Kidney (tissue), 22 donors: ENCODE measurements around the gene AK2. TPM values are rescaled to one million over a fixed set of nuclear protein-coding genes. Genes with fewer than 3 reads are reported as not detected.

Experiments
- DNase-seq, 5 donors: peaks; one replicate each; pipeline ENCODE4 v3.0.0-alpha.2; 2013 to 2020
- FAIRE-seq: peaks from 2 replicates; lab custom pipeline; 2012; peaks lifted over from hg19 to GRCh38; lab: Jason Lieb, UNC
- H3K27ac ChIP-seq, 2 donors: one replicate each; pipeline ENCODE4 v1.7.0; 2013; ENCODE audit warnings: low read depth in 2 of 2, low read length in 2 of 2, inconsistent platforms in 1 of 2
- H3K27me3 ChIP-seq: one replicate; pipeline ENCODE4 v1.7.1; 2013; ENCODE audit warnings: low read length, inconsistent platforms; ENCODE audit not compliant: control insufficient read depth, insufficient read depth
- H3K36me3 ChIP-seq, 3 donors: one replicate each; pipeline versions ENCODE4 v1.7.0 to v1.7.1; 2013; ENCODE audit warnings: low read length in 3 of 3, control low read depth in 1 of 3, inconsistent platforms in 1 of 3; ENCODE audit not compliant: insufficient read depth in 3 of 3, control insufficient read depth in 2 of 3
- H3K4me1 ChIP-seq, 3 donors: one replicate each; pipeline versions ENCODE4 v1.7.0 to v1.7.1; 2013; ENCODE audit warnings: low read length in 3 of 3, inconsistent platforms in 1 of 3, low read depth in 1 of 3; ENCODE audit not compliant: control insufficient read depth in 2 of 3, insufficient read depth in 2 of 3
- H3K4me3 ChIP-seq, 3 donors: one replicate each; pipeline versions ENCODE4 v1.7.0 to v1.8.1; 2013; ENCODE audit warnings: low read length in 3 of 3, control low read depth in 1 of 3, inconsistent platforms in 1 of 3
- H3K9ac ChIP-seq, 3 donors: one replicate each; pipeline versions ENCODE4 v1.7.0 to v1.7.1; 2013; ENCODE audit warnings: low read length in 3 of 3, control low read depth in 1 of 3, inconsistent platforms in 1 of 3
- H3K9me3 ChIP-seq, 3 donors: one replicate each; pipeline versions ENCODE4 v1.7.0 to v1.7.1; 2013; ENCODE audit warnings: low read length in 3 of 3, control low read depth in 1 of 3, inconsistent platforms in 1 of 3; ENCODE audit not compliant: control insufficient read depth in 2 of 3, insufficient read depth in 1 of 3
- intact Hi-C: fragments of 100-400 bp; cut with DNase I; formaldehyde crosslinking; loops from one replicate; pipeline ENCODE4 v1.11.1; 2022
- long read RNA-seq, 10 donors: library from polyadenylated mRNA in 1 of 10; unstranded in 1 of 10; transcript quantifications; one replicate each; pipeline ENCODE4 v2.0.0 and lab custom pipeline, GENCODE V29; 2021 to 2026
- polyA plus RNA-seq: library from polyadenylated mRNA; stranded (reverse); fragments of 350-450 nt; fragmentation: Illumina TruSeq; extraction: RNeasy Lipid Tissue Mini Kit (QIAGEN cat#74804); gene quantifications from one replicate; pipeline ENCODE4 v1.2.3, GENCODE V29; 2014; ENCODE audit warnings: low read depth, low replicate concordance; ENCODE audit not compliant: insufficient read depth
- total RNA-seq: library from RNA; stranded (reverse); fragmentation: NEBNext Ultra II Directional; extraction: Animal tissue kit (Norgen Biotek cat#: 25700); gene quantifications from one replicate; pipeline ENCODE4 v1.2.1, GENCODE V29; 2021
- TF ChIP-seq, protein P1 (sequence below): IDR thresholded peaks from 3 replicates; pipeline ENCODE4 v1.5.1; 2012; ENCODE audit warnings: mild to moderate bottlenecking, moderate library complexity, borderline replicate concordance; ENCODE audit not compliant: insufficient read depth; ENCODE audit errors: extremely low read depth
- donor health status: control.
- donor health status: control.
- donor health status: control.
- donor health status: control.
- donor health status: control.
- donor health status: DM: yes; HTN: yes; CAD: no.
- donor health status: Normal renal cell carcinoma (clear cell type).

AK2 gene
- 172 TPM for total RNA-seq
- polyA plus RNA-seq = 334 TPM
- long read RNA-seq, donor 1, transcript AK2-201 (6 exons, 1,021 nt) = major isoform, 39 of 77 reads
- long read RNA-seq, donor 1, transcript AK2-202 (7 exons, 3,586 nt) = minor isoform, 15 of 77 reads
- long read RNA-seq, donor 1, partial matches to known transcripts = 22 of 77 reads
- long read RNA-seq, donor 1, other reads (novel, unspliced or antisense) = 0 of 77 reads
- long read RNA-seq, donor 2, transcript AK2-202 (7 exons, 3,586 nt) = minor isoform, 18 of 110 reads
- long read RNA-seq, donor 2, transcript AK2-201 (6 exons, 1,021 nt) = major isoform, 49 of 110 reads
- long read RNA-seq, donor 2, partial matches to known transcripts = 36 of 110 reads
- long read RNA-seq, donor 2, other reads (novel, unspliced or antisense) = 0 of 110 reads
- long read RNA-seq, donor 3, transcript AK2-201 (6 exons, 1,021 nt) = major isoform, 41 of 115 reads
- long read RNA-seq, donor 3, transcript AK2-202 (7 exons, 3,586 nt) = minor isoform, 22 of 115 reads
- long read RNA-seq, donor 3, partial matches to known transcripts = 40 of 115 reads
- long read RNA-seq, donor 3, other reads (novel, unspliced or antisense) = 0 of 115 reads
- long read RNA-seq, donor 4, transcript AK2-202 (7 exons, 3,586 nt) = minor isoform, 15 of 74 reads
- long read RNA-seq, donor 4, transcript AK2-201 (6 exons, 1,021 nt) = major isoform, 41 of 74 reads
- long read RNA-seq, donor 4, partial matches to known transcripts = 11 of 74 reads
- long read RNA-seq, donor 4, other reads (novel, unspliced or antisense) = 0 of 74 reads
- long read RNA-seq, donor 5, partial matches to known transcripts = 0 of 4 reads
- long read RNA-seq, donor 5, other reads (novel, unspliced or antisense) = 0 of 4 reads
- long read RNA-seq, donor 6, transcript AK2-206 (5 exons, 811 nt) = minor isoform, 5 of 167 reads
- long read RNA-seq, donor 6, transcript AK2-202 (7 exons, 3,586 nt) = minor isoform, 28 of 167 reads
- long read RNA-seq, donor 6, transcript AK2-201 (6 exons, 1,021 nt) = major isoform, 84 of 167 reads
- long read RNA-seq, donor 6, partial matches to known transcripts = 47 of 167 reads
- long read RNA-seq, donor 6, other reads (novel, unspliced or antisense) = 0 of 167 reads
- long read RNA-seq, donor 7, transcript AK2-202 (7 exons, 3,586 nt) = major isoform, 35 of 121 reads
- long read RNA-seq, donor 7, transcript AK2-212 (7 exons, 886 nt) = minor isoform, 6 of 121 reads
- long read RNA-seq, donor 7, transcript AK2-201 (6 exons, 1,021 nt) = minor isoform, 31 of 121 reads
- long read RNA-seq, donor 7, partial matches to known transcripts = 6 of 121 reads
- long read RNA-seq, donor 7, other reads (novel, unspliced or antisense) = 42 of 121 reads
- long read RNA-seq, donor 8, transcript AK2-201 (6 exons, 1,021 nt) = major isoform, 31 of 66 reads
- long read RNA-seq, donor 8, transcript AK2-202 (7 exons, 3,586 nt) = minor isoform, 16 of 66 reads
- long read RNA-seq, donor 8, partial matches to known transcripts = 14 of 66 reads
- long read RNA-seq, donor 8, other reads (novel, unspliced or antisense) = 0 of 66 reads
- long read RNA-seq, donor 9, transcript AK2-202 (7 exons, 3,586 nt) = minor isoform, 7 of 53 reads
- long read RNA-seq, donor 9, transcript AK2-201 (6 exons, 1,021 nt) = major isoform, 27 of 53 reads
- long read RNA-seq, donor 9, partial matches to known transcripts = 15 of 53 reads
- long read RNA-seq, donor 9, other reads (novel, unspliced or antisense) = 0 of 53 reads
- long read RNA-seq, donor 10, transcript AK2-202 (7 exons, 3,586 nt) = minor isoform, 14 of 62 reads
- long read RNA-seq, donor 10, transcript AK2-201 (6 exons, 1,021 nt) = major isoform, 15 of 62 reads
- long read RNA-seq, donor 10, partial matches to known transcripts = 27 of 62 reads
- long read RNA-seq, donor 10, other reads (novel, unspliced or antisense) = 0 of 62 reads

- Histone ChIP-seq H3K4me1 (peaks cover 3 to 22% (median 9%) of the 10 kb centered on the region in 3 donors), H3K36me3 (peaks cover 0 to 7% (median 0%) of the 10 kb centered on the region in 3 donors), H3K4me3 (peak within 1 kb of the TSS; percentile 89 to 92 (median 90)), H3K9ac (peak within 1 kb of the TSS; percentile 68 to 97 (median 87)), H3K27ac (peak within 1 kb of the TSS; percentile 86 to 92), H3K27me3 (no peaks in the 10 kb centered on the region), H3K9me3 (no peaks in the 10 kb centered on the region)
- TF ChIP-seq, protein P1, sequence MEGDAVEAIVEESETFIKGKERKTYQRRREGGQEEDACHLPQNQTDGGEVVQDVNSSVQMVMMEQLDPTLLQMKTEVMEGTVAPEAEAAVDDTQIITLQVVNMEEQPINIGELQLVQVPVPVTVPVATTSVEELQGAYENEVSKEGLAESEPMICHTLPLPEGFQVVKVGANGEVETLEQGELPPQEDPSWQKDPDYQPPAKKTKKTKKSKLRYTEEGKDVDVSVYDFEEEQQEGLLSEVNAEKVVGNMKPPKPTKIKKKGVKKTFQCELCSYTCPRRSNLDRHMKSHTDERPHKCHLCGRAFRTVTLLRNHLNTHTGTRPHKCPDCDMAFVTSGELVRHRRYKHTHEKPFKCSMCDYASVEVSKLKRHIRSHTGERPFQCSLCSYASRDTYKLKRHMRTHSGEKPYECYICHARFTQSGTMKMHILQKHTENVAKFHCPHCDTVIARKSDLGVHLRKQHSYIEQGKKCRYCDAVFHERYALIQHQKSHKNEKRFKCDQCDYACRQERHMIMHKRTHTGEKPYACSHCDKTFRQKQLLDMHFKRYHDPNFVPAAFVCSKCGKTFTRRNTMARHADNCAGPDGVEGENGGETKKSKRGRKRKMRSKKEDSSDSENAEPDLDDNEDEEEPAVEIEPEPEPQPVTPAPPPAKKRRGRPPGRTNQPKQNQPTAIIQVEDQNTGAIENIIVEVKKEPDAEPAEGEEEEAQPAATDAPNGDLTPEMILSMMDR = no peak
- FAIRE-seq (peak; percentile 91), DNase-seq (peak; percentile 97 to 98 (median 98))
- intact Hi-C loops = no loop called here
These were observed at the start of gene AK2 for GRCh38 chr1:33036526-33037503. Gene AK2 (minus strand): TSS chr1:33036883. CDS start chr1:33036828, 55 bp downstream.

DNA sequence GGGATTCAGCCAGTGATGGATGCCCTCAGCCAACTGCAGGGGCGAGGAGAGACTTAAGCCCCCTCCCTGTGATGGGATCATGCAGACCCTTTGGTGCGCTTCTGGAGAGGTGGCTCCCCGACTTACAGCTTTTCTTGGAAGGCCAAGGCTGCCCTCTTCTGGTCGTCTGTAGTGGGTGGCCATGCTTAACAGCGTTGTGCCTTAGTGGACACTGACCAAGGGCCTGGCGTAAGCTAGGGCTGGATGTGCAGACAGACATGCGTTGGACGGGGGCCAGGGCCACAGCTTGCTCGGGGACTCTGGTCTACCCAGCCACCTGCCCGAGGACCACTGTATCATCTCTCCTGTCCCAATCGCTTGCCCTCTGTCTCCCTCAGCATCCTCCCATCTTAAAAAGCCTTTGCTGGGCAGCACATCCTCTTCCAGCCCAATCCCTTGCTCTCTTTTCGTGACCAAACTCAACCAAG, 49.7 kb upstream of the AK2 start:
- intact Hi-C loops = no loop called here
- Histone ChIP-seq H3K36me3 (no peaks in the 10 kb centered on the region), H3K4me3 (no peak overlapping the region), H3K9ac (no peak overlapping the region), H3K9me3 (no peaks in the 10 kb centered on the region), H3K27ac (no peak overlapping the region), H3K27me3 (no peaks in the 10 kb centered on the region), H3K4me1 (peaks cover 0 to 7% (median 5%) of the 10 kb centered on the region in 3 donors)
- FAIRE-seq (no peak), DNase-seq (peak; percentile 81 to 92 (median 86))
- TF ChIP-seq, protein P1 = peak; percentile 83
